Keratinocyte (primary cell): Measurements from ENCODE around the gene RRP1. TPM values are rescaled to one million over a fixed set of nuclear protein-coding genes. Genes with fewer than 3 reads are reported as not detected.

Experiments
- DNase-seq: peaks from one replicate; pipeline ENCODE4 v3.0.0-alpha.2; 2011; ENCODE audit warnings: low read depth, missing footprints, low spot score
- FAIRE-seq: peaks from 2 replicates; lab custom pipeline; 2011; peaks lifted over from hg19 to GRCh38; lab: Jason Lieb, UNC
- H2AFZ ChIP-seq: 2 replicates; pipeline ENCODE4 v1.6.0; 2012; ENCODE audit warnings: low read length, control low read depth, inconsistent platforms; ENCODE audit not compliant: control insufficient read depth
- H3K27ac ChIP-seq: 2 replicates; pipeline ENCODE4 v1.5.1; 2011; ENCODE audit warnings: low read length; ENCODE audit not compliant: control insufficient read depth, insufficient read depth
- H3K27me3 ChIP-seq: 3 replicates; pipeline ENCODE4 v1.6.0; 2011; ENCODE audit warnings: low read length; ENCODE audit not compliant: control insufficient read depth, insufficient read depth; ENCODE audit errors: extremely low read depth
- H3K36me3 ChIP-seq, 2 experiments: 2 replicates in 1 of 2; 3 replicates in 1 of 2; pipeline ENCODE4 v1.5.1; 2011; ENCODE audit warnings: low read length in 2 of 2, mild to moderate bottlenecking in 1 of 2; ENCODE audit not compliant: control insufficient read depth in 2 of 2, insufficient read depth in 2 of 2; ENCODE audit errors: extremely low read depth in 1 of 2
- H3K4me1 ChIP-seq: 3 replicates; pipeline ENCODE4 v1.5.1; 2011; ENCODE audit warnings: low read length; ENCODE audit not compliant: control insufficient read depth, insufficient read depth; ENCODE audit errors: extremely low read depth
- H3K4me2 ChIP-seq: 3 replicates; pipeline ENCODE4 v1.6.0; 2011; ENCODE audit warnings: low read depth, low read length; ENCODE audit not compliant: control insufficient read depth, insufficient read depth; ENCODE audit errors: extremely low read depth
- H3K4me3 ChIP-seq, 3 experiments: fragments of 200-600 bp in 1 of 3; sonication (generic) in 1 of 3; 2 replicates in 2 of 3; 3 replicates in 1 of 3; pipeline ENCODE4 v1.5.1; 2011 to 2016; ENCODE audit warnings: low read length in 3 of 3, mild to moderate bottlenecking in 3 of 3, control low read depth in 2 of 3, inconsistent platforms in 1 of 3, low read depth in 1 of 3, mixed read lengths in 1 of 3, mixed run types in 1 of 3, moderate library complexity in 1 of 3; ENCODE audit not compliant: control insufficient read depth in 2 of 3, insufficient read depth in 2 of 3; ENCODE audit errors: extremely low read depth in 1 of 3
- H3K79me2 ChIP-seq: 2 replicates; pipeline ENCODE4 v1.6.0; 2012; ENCODE audit warnings: low read length; ENCODE audit not compliant: control insufficient read depth, insufficient read depth
- H3K9ac ChIP-seq: 3 replicates; pipeline ENCODE4 v1.6.0; 2011; ENCODE audit warnings: low read length; ENCODE audit not compliant: control insufficient read depth, insufficient read depth; ENCODE audit errors: extremely low read depth
- H3K9me1 ChIP-seq: 3 replicates; pipeline ENCODE4 v1.6.0; 2011; ENCODE audit warnings: low read length; ENCODE audit not compliant: control insufficient read depth, insufficient read depth; ENCODE audit errors: extremely low read depth
- H3K9me3 ChIP-seq: 2 replicates; pipeline ENCODE4 v1.5.1; 2012; ENCODE audit warnings: low read depth, low read length; ENCODE audit not compliant: control insufficient read depth
- H4K20me1 ChIP-seq: 3 replicates; pipeline ENCODE4 v1.6.0; 2011; ENCODE audit warnings: low read length; ENCODE audit not compliant: control insufficient read depth, insufficient read depth; ENCODE audit errors: extremely low read depth
- CTCF ChIP-seq, 3 experiments: IDR thresholded peaks in 1 of 3; conservative IDR thresholded peaks in 1 of 3; optimal IDR thresholded peaks in 1 of 3; 2 replicates in 2 of 3; 3 replicates in 1 of 3; pipeline versions ENCODE3 to v1.5.1; 2011; ENCODE audit warnings: low read length in 3 of 3, mild to moderate bottlenecking in 3 of 3, moderate library complexity in 2 of 3, control low read depth in 1 of 3, inconsistent platforms in 1 of 3; ENCODE audit not compliant: insufficient read depth in 2 of 3; ENCODE audit errors: extremely low read depth in 1 of 3
- EZH2 ChIP-seq: IDR thresholded peaks from one replicate; pipeline ENCODE4 v1.6.1; 2012; ENCODE audit warnings: inconsistent platforms, mild to moderate bottlenecking, low read length, moderate library complexity
- dilution Hi-C: fragments of 300-500 bp; cut with MboI; formaldehyde crosslinking; loops from one replicate; pipeline ENCODE4 v1.7.0; 2020; ENCODE audit warnings: low sequenced_read_pairs; ENCODE audit not compliant: extremely low pct_ligation_motif_present
- polyA plus RNA-seq, 5 experiments: library from polyadenylated mRNA; depleted of rRNA in 3 of 5; stranded (reverse) in 3 of 5; stranded (forward) in 1 of 5; unstranded in 1 of 5; fragments of >200 nt; gene quantifications; 1 replicate in 1 of 5; 2 replicates in 3 of 5; 3 replicates in 1 of 5; pipeline versions ENCODE4 v1.2.1 to v1.2.3, GENCODE V29; 2011 to 2012; ENCODE audit warnings: missing spikeins in 2 of 5, low read depth in 1 of 5, low replicate concordance in 1 of 5

Gene RRP1
- polyA plus RNA-seq, 1 donor (not counting 4 experiments of a cell fraction or from before 2014, with no cell fraction given), result 25.0 TPM

- Histone ChIP-seq H3K4me2 (no peak overlapping the region), H3K27me3 (peaks cover 13% of the 10 kb centered on the region), H4K20me1 (no peaks in the 10 kb centered on the region), H3K4me1 (no peaks in the 10 kb centered on the region), H3K9ac (no peak overlapping the region), H3K9me3 (no peaks in the 10 kb centered on the region), H3K4me3 (no peak overlapping the region), H3K36me3 (no peaks in the 10 kb centered on the region), H2AFZ (no peak overlapping the region), H3K27ac (no peak overlapping the region), H3K79me2 (no peaks in the 10 kb centered on the region), H3K9me1 (no peaks in the 10 kb centered on the region)
- dilution Hi-C loops, result no loop called here
- no peak for FAIRE-seq
- no peak for DNase-seq
- TF ChIP-seq EZH2, result no peak
- TF ChIP-seq CTCF (optimal IDR thresholded peaks at IDR 0.05 in 1 of 3, IDR thresholded peaks at IDR 0.05 in 1 of 3, conservative IDR thresholded peaks at IDR 0.05 in 1 of 3; ENCODE audit: extremely low read depth in 1 of 3, insufficient read depth in 2 of 3, low read length in 3 of 3), result no peak
Measured at GRCh38 chr21:43836616-43837015, 47.2 kb downstream of the RRP1 start.

GRCh38 chr21:43840259-43840658 lies 50.9 kb downstream of the RRP1 start:
- dilution Hi-C loops, result no loop called here

More at GRCh38 chr21:43840259-43840658, 50.9 kb downstream of the RRP1 start:
- Histone ChIP-seq H2AFZ (no peak overlapping the region), H3K4me2 (no peak overlapping the region), H3K79me2 (no peaks in the 10 kb centered on the region), H4K20me1 (no peaks in the 10 kb centered on the region), H3K36me3 (no peaks in the 10 kb centered on the region), H3K27ac (no peak overlapping the region), H3K9me3 (no peaks in the 10 kb centered on the region), H3K4me1 (no peaks in the 10 kb centered on the region), H3K4me3 (no peak overlapping the region), H3K9ac (no peak overlapping the region), H3K9me1 (no peaks in the 10 kb centered on the region), H3K27me3 (peaks cover 11% of the 10 kb centered on the region)
- FAIRE-seq (no peak), DNase-seq (no peak)
- TF ChIP-seq CTCF (optimal IDR thresholded peaks at IDR 0.05 in 1 of 3, IDR thresholded peaks at IDR 0.05 in 1 of 3, conservative IDR thresholded peaks at IDR 0.05 in 1 of 3; ENCODE audit: extremely low read depth in 1 of 3, insufficient read depth in 2 of 3, low read length in 3 of 3), result no peak
